ENCODE data around the gene SPINT2.
A peak's percentile ranks its signal among the peaks of the same experiment; 100 is the strongest.
"Not testable (repeated sequence)": the region's sequence is repeated elsewhere in the genome, so short reads cannot be mapped to it uniquely, and the experiment has no call there.

Gene SPINT2

GRCh38 chr19:38324431-38324830 lies 60.1 kb downstream of the SPINT2 start:
- DNase-seq: no peak

- DNase-seq: no peak
These were observed 62.2 kb downstream of the SPINT2 start for GRCh38 chr19:38326591-38326990.

GRCh38 chr19:38329651-38330050 lies 65.3 kb downstream of the SPINT2 start:
- DNase-seq: no peak

- DNase-seq: no peak
These were observed 67.4 kb downstream of the SPINT2 start for GRCh38 chr19:38331728-38332127.

- no peak for DNase-seq
These were observed 68.9 kb downstream of the SPINT2 start for GRCh38 chr19:38333245-38333644.

- DNase-seq: peak; percentile 92
These were observed 71.7 kb downstream of the SPINT2 start for GRCh38 chr19:38335949-38336637.

- peak; percentile 92 for DNase-seq
These were observed 72.4 kb downstream of the SPINT2 start for GRCh38 chr19:38336638-38337359.

- no peak for DNase-seq
These were observed 72.9 kb downstream of the SPINT2 start for GRCh38 chr19:38337360-38337653.

GRCh38 chr19:38339011-38339410 lies 74.6 kb downstream of the SPINT2 start:
- not testable (repeated sequence) for DNase-seq

GRCh38 chr19:38340927-38341326 lies 76.6 kb downstream of the SPINT2 start:
- DNase-seq: no peak

Data from activated effector memory CD4-positive, alpha-beta T cell treated with Interleukin-2 at 50 U/mL for 16 hours (primary cell).